ENCODE measurements around the gene BTBD16.

BTBD16 gene

GRCh38 chr10:122271076-122271475, at the start of gene BTBD16:
BTBD16 (plus strand) TSS chr10:122271296; CDS start chr10:122275082, 3,786 bp downstream.
- no peak for DNase-seq (ENCODE audit: low read depth in 2 of 2)

DNA sequence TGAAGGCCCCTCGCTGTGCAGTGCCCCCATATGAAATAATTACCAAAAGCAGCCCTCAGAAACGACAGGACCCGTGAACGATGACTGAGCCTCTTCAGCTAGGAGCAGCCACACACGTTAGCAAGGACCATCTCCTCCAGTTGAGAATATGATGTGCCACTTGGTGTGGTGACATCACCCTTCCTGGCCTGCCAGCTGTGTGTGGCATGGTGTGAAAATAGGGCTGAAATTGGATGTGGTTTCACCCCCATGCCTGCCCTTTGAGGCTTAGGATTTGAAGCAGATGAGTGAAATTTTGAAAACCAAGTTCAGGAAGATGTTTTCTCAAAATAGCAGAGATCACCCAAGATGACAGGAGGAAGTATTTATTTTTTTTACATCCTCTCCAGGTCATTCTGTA, 49.1 kb upstream of the BTBD16 start:
- no peak for DNase-seq (ENCODE audit: low read depth in 2 of 2)

DNA sequence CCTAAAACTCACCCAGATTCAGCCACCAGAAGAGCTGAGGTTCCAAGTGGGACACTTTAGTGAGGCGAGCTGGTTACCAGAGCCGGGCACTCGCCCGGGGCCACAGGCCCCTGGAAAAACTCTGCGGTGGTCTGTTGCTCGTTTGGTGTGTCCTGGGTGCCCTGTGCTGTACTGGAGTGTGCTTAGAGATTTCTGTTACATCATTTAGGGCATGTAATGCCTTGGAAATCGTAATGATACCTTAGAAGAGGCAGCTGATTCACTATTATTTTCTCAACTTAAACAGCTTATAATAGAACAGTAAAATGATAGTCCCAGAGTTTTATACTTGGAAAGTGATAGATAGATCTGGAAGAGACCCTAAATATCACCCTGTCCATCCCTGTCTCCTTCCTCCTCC, 48.5 kb upstream of the BTBD16 start:
- DNase-seq (ENCODE audit: low read depth in 2 of 2): no peak

GRCh38 chr10:122224159-122224558, 46.9 kb upstream of the BTBD16 start:
- no peak for DNase-seq (ENCODE audit: low read depth in 2 of 2)

GRCh38 chr10:122225330-122225729, 45.8 kb upstream of the BTBD16 start:
- no peak for DNase-seq (ENCODE audit: low read depth in 2 of 2)

GRCh38 chr10:122227754-122228153, 43.3 kb upstream of the BTBD16 start:
- DNase-seq (ENCODE audit: low read depth in 2 of 2): no peak

DNA sequence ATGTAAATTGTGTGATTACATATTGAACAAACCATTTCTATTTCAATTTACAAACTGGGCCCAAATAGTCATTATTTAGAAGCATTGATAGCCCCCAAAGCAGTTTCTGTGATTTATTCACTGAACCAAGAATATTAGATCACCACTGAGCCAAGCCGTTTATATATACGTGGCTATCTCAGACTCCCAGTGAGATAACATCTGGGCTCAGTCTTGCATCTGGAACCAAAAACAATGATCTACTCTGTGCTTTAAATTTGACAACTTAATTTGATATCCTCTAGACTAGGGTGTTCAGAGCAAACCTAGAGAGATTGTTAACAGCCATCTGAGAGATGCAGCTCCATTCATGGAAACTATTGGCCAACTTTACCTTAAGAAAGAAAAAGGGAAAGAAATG, 41.4 kb upstream of the BTBD16 start:
- DNase-seq (ENCODE audit: low read depth in 2 of 2): no peak

DNA sequence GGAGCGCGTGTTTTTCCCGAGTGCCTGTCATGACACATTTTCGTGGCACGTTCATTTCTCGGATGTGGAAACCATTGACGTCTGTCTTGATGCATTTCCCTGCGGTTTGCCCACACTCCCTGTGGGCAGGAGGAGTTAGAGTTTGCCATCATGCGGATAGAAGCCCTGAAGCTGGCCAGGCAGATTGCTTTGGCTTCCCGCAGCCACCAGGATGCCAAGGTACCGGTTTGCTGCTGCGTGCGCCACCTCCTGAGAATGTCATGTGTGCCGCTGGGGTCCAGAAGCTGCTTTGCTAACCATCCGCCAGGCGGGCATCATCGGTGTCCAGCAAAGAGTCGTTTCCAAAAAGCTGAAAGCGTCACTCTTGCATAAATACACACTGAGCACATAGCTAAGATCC, 40.9 kb upstream of the BTBD16 start:
- no peak for DNase-seq (ENCODE audit: low read depth in 2 of 2)

DNA sequence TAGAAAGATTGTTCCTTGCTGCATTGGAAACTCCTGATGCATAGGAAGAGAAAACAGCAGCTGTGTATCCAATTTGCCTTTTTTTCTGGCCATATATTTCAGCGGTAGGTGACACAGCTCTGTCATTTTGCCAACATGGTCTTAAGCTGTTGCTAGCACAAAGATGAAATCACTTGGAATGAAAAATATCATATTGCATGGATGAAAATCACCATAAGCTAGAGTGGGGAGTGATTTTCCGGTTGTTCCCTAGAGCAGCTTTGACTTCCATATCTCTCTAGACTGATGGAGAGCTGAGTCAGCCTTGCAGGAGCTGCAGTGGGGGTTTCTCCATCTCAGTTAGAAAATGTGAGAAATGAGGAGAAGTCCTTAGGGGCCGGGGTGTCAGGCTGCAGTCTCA, 38.3 kb upstream of the BTBD16 start:
- DNase-seq (ENCODE audit: low read depth in 2 of 2): no peak

GRCh38 chr10:122233857-122234348, 37.2 kb upstream of the BTBD16 start:
- DNase-seq (ENCODE audit: low read depth in 2 of 2): no peak

- DNase-seq (ENCODE audit: low read depth in 2 of 2): no peak
These were observed 36.7 kb upstream of the BTBD16 start for GRCh38 chr10:122234416-122234815.

DNA sequence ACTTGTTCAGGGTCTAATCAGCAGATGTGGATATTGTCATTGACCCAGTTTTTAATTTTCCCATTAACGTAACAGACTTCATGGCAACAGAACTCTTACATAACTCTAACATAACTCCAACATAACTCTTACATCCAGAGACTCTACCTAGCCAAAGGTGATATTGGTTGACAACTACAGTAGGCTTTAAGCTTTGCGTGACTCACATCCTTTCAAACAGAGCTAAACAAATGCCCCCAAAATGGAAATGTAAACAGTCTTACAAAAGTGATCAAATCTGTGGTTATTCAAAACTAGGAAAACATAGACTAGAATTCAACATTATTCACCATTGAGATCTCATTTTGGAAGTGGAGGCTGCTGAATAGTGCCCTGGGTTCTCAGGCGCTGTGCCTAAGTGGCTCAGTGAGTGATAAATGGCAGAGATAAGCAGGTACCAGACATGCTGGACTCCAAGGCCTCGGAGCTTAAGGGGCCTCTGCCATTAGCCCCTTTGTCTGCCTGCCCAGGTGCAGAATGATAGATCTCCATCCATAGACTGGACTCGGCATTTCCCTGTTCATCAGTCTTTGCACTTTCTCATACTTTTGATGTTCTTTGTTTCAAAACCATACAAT, 34.3 kb upstream of the BTBD16 start:
- no peak for DNase-seq (ENCODE audit: low read depth in 2 of 2)

DNA sequence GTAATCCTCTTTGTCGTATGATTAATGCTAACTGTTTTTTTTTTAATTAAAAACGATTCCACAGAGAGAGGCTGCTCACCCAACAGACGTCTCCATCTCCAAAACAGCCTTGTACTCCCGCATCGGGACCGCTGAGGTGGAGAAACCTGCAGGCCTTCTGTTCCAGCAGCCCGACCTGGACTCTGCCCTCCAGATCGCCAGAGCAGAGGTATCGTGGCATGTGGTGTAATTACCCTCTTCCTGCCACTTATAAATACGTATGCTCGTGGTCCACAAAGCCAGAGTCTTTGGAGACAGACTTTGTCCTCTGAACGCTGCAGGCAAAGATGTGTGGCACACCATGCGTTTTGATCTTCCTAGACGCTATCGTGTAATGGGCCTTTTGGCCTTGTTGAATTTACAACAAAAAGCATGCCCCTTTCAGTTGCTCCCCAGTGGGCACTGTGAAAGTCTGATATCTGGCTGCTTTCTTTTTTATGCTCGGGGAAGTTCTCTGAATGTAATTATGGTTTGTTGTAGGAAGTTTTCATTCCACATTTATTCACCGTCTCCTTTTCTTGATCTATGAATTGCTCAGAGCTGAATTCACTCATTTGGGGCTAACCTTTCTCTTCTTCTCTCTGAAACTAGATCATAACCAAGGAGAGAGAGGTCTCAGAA, 33.6 kb upstream of the BTBD16 start:
- no peak for DNase-seq (ENCODE audit: low read depth in 2 of 2)

GRCh38 chr10:122239578-122240257, 31.4 kb upstream of the BTBD16 start:
- no peak for DNase-seq (ENCODE audit: low read depth in 2 of 2)

- DNase-seq (ENCODE audit: low read depth in 2 of 2): no peak
These were observed 30.7 kb upstream of the BTBD16 start for GRCh38 chr10:122240401-122240800.

DNA sequence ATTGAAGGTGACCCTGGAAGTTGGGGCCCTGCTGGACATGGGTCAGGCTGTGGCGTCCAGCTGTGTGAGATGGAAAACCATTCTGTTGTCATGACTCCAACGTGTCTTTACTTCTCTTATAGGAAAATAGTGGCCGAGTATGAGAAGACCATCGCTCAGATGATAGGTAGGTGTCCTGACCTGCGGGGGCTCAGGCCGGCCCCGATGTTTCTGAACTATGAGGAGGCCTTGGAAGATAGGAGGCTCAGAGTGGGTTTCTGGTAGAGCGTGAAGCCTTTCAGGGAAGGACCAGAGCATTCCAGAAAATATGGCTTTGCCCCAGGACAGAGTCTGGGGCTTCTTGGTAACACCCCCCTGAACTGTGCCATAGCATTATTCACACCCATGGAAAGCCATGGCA, 29.3 kb upstream of the BTBD16 start:
- DNase-seq (ENCODE audit: low read depth in 2 of 2): no peak

- no peak for DNase-seq (ENCODE audit: low read depth in 2 of 2)
These were observed 27.5 kb upstream of the BTBD16 start for GRCh38 chr10:122243550-122243949.

GRCh38 chr10:122244001-122244975, 26.8 kb upstream of the BTBD16 start:
- DNase-seq (ENCODE audit: low read depth in 2 of 2): no peak

DNA sequence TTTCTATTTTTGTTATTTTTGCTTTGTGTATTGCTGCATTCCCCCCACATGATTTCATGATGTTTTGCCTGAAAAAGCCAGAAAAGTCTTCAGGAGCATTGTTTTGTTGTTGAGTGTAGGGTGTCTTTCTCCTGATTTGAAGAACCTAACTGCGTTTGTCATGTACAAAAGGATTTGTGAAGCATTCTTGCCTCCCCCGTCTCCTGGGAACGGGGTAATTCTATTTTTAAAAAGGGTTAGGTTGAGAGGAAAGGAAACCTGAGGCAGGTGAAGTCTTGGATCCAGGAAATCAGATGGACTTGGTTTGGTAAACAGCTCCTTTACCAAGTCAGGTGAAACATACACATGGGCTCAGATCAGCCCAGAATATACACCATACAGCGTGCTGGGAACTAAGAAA, 26.0 kb upstream of the BTBD16 start:
- no peak for DNase-seq (ENCODE audit: low read depth in 2 of 2)

DNA sequence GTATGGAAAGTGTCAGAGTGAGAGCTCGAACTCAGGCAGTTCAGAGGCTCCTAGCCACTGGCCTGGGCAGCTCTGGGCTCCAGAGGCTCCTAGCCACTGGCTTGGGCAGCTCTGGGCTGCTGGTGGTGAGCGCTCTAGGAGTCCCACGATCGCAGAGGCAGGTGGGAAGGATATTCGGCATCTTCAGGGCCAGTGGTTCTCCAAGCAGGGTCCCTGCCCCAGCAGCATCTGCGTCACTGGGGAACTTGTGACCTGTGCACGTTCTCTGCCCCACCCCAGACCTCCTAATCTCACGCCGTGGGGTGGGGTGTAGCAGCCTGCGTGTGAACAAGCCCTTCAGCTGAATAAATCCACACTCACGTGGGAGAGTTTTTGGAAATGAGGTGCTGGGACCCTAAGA, 25.2 kb upstream of the BTBD16 start:
- DNase-seq (ENCODE audit: low read depth in 2 of 2): no peak

DNA sequence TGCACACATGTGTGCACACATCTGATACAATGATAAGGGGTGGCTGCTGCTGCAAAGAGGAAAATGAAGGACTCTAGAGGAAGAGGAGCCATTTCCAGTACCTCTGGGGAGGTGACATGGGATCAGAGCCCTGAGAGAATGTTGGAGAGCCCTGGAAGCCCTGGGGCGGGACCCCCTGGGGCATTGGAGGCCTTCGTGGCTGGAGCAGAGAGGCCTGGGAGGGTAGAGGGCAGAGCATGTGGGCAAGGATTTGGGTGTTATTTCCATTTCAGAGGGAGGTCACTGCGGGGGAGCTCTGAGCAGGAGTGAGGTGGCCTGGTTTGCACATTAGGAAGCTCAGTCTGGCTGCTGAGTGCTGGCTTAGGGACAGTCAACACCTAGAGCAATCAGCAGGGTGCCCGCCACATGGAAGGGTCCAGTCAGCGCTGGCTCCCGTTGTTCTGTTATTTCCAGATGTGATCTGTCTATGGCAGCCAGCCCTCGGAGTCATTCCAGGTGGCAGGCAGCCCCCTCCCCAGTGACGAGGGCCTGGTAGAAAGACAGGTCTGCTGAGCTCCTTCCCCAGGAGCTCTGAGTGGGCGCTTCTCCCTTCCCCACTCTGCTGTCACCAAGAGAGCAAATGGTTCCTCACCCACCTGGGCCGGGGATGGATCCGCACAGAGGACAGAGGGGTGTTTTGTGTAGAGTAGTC, 24.1 kb upstream of the BTBD16 start:
- DNase-seq (ENCODE audit: low read depth in 2 of 2): no peak
